PC-9 (cell line): ENCODE data around the gene PRCC. TPM values are rescaled to one million over a fixed set of nuclear protein-coding genes. Genes with fewer than 3 reads are reported as not detected.
A peak's percentile ranks its signal among the peaks of the same experiment; 100 is the strongest.

ENCODE experiments used
- BruUV-seq: library from RNA; stranded (reverse); fragments of 400-500 nt; replicated peaks from 2 replicates; lab custom pipeline; 2021; lab: Mats Ljungman, UMichigan
- CTCF ChIA-PET: fragments of 300-600 bp; sonication (Branson Sonifier 250); formaldehyde crosslinking; loops from one replicate; lab custom pipeline; 2022; ENCODE audit warnings: antibody characterized with exemption; lab: Charles Lee
- POLR2A ChIA-PET: fragments of 300-600 bp; sonication (Branson Sonifier 250); formaldehyde crosslinking; loops from one replicate; lab custom pipeline; 2022; ENCODE audit warnings: antibody characterized with exemption; ENCODE audit not compliant: unreplicated experiment; lab: Charles Lee
- DNase-seq, 2 experiments: peaks; one replicate each; pipeline versions ENCODE4 v3.0.0 to v3.0.0-alpha.2; 2015 to 2022; ENCODE audit warnings: mixed read lengths in 1 of 2
- H2AFZ ChIP-seq: fragments of 200-600 bp; sonication (generic); 2 replicates; pipeline ENCODE4 v1.8.1; 2017; ENCODE audit warnings: antibody characterized with exemption
- H3F3A ChIP-seq: fragments of 200-600 bp; sonication (generic); 2 replicates; pipeline ENCODE4 v1.8.1; 2017; ENCODE audit warnings: antibody characterized with exemption, mild to moderate bottlenecking, low read depth; ENCODE audit not compliant: insufficient read depth
- H3K27ac ChIP-seq: fragments of 200-600 bp; sonication (generic); 2 replicates; pipeline ENCODE4 v1.6.1; 2016; ENCODE audit warnings: mixed run types
- H3K27me3 ChIP-seq: fragments of 200-600 bp; sonication (generic); 2 replicates; pipeline ENCODE4 v1.6.1; 2016; ENCODE audit warnings: low read depth, mixed run types; ENCODE audit not compliant: insufficient read depth
- H3K36me3 ChIP-seq: fragments of 200-600 bp; sonication (generic); 2 replicates; pipeline ENCODE4 v1.6.1; 2016; ENCODE audit warnings: low read depth, mixed run types
- H3K4me1 ChIP-seq: fragments of 200-600 bp; sonication (generic); replicated peaks from 2 replicates; pipeline ENCODE4 v1.6.1; 2016; ENCODE audit warnings: mixed run types; ENCODE audit not compliant: insufficient read depth
- H3K4me2 ChIP-seq: fragments of 200-600 bp; sonication (generic); 2 replicates; pipeline ENCODE4 v1.6.1; 2017; ENCODE audit warnings: mixed run types
- H3K4me3 ChIP-seq: fragments of 200-600 bp; sonication (generic); 2 replicates; pipeline ENCODE4 v1.6.1; 2016; ENCODE audit warnings: mixed run types
- H3K79me2 ChIP-seq: fragments of 200-600 bp; sonication (generic); 2 replicates; pipeline ENCODE4 v1.6.1; 2017; ENCODE audit warnings: low read depth, mixed run types
- H3K9me2 ChIP-seq: fragments of 200-600 bp; sonication (generic); 2 replicates; pipeline ENCODE4 v1.8.1; 2017; ENCODE audit warnings: mild to moderate bottlenecking; ENCODE audit not compliant: insufficient read depth
- H3K9me3 ChIP-seq: fragments of 200-600 bp; sonication (generic); 2 replicates; pipeline ENCODE4 v1.8.1; 2016; ENCODE audit warnings: low read depth; ENCODE audit not compliant: insufficient read depth
- H4K20me1 ChIP-seq: fragments of 200-600 bp; sonication (generic); 2 replicates; pipeline ENCODE4 v1.8.1; 2017; ENCODE audit not compliant: insufficient read depth
- EZH2 ChIP-seq: fragments of 200-600 bp; sonication (generic); IDR thresholded peaks from 2 replicates; pipeline ENCODE4 v1.8.0; 2017; ENCODE audit warnings: antibody characterized with exemption, low read depth
- intact Hi-C: fragments of 100-400 bp; cut with micrococcal nuclease; formaldehyde crosslinking; loops from one replicate; pipeline ENCODE4 v1.10.0; 2022; ENCODE audit not compliant: unreplicated experiment
- total RNA-seq: library from RNA; stranded (reverse); gene quantifications from 2 replicates; pipeline ENCODE4 v1.2.3, GENCODE V29; 2021
- TF ChIP-seq, protein P1 (sequence below): fragments of 200-600 bp; sonication (generic); conservative IDR thresholded peaks from 2 replicates; pipeline ENCODE4 v1.6.1; 2017; ENCODE audit warnings: mixed run types, antibody characterized with exemption, mild to moderate bottlenecking, moderate library complexity

PRCC gene
- total RNA-seq, 1 experiment from 2014 or later: 56.6 TPM

DNA sequence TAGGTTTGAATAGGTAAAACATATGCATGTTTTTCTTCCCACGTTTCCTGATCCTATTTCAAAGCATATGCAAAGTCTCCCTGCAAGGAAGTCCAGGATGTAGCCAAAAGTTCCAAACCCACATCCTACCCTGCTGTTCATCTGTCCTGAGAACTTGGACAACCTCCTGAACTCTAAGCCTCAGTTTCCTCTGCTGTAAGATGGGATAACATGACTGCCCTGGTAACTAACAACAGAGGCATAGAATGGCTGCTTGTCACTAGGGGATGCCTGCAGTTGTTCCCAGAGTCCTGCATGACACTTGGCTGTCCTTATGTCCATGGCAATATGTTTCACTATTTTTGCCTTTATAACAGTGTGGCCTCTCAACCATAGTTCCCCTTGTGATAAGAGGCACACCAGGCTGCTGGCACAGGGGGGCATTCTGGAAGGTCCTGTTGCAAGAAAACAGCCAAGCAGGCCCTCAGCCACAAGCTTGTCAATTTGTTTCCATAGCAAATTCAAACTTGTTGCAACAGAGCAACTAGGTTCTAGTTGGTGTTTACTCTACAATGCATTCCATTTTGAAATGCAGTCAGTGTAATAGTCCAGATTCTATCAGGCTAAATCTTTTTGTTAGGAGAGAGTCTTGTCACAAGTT, 14.4 kb upstream of the PRCC start:
- Histone ChIP-seq H3K9me2 (no peaks in the 10 kb centered on the region), H3K36me3 (peaks cover 10% of the 10 kb centered on the region; the same call in 1 of the 2 replicates), H3K4me1 (peaks cover 14% of the 10 kb centered on the region), H3K4me3 (peak overlapping the region; percentile 95), H3K27me3 (no peaks in the 10 kb centered on the region), H3K79me2 (peaks cover 60% of the 10 kb centered on the region), H3K9me3 (no peaks in the 10 kb centered on the region), H3F3A (peaks cover 40% of the 10 kb centered on the region), H2AFZ (no peak overlapping the region), H3K4me2 (peak overlapping the region; percentile 94), H3K27ac (no peak overlapping the region), H4K20me1 (no peaks in the 10 kb centered on the region)
- ChIA-PET POLR2A (interaction anchor here (0.5 to 0.6 kb wide), 2 partner anchors 14 to 252 kb away, joined by 4 to 5 read pairs; partner anchors contain the start of gene MEF2D), CTCF (no interaction called here)
- peak in 1 of 2 experiments; percentile 61 for DNase-seq
- no TSS peak for BruUV-seq
- TF ChIP-seq EZH2: no peak
- TF ChIP-seq, protein P1, sequence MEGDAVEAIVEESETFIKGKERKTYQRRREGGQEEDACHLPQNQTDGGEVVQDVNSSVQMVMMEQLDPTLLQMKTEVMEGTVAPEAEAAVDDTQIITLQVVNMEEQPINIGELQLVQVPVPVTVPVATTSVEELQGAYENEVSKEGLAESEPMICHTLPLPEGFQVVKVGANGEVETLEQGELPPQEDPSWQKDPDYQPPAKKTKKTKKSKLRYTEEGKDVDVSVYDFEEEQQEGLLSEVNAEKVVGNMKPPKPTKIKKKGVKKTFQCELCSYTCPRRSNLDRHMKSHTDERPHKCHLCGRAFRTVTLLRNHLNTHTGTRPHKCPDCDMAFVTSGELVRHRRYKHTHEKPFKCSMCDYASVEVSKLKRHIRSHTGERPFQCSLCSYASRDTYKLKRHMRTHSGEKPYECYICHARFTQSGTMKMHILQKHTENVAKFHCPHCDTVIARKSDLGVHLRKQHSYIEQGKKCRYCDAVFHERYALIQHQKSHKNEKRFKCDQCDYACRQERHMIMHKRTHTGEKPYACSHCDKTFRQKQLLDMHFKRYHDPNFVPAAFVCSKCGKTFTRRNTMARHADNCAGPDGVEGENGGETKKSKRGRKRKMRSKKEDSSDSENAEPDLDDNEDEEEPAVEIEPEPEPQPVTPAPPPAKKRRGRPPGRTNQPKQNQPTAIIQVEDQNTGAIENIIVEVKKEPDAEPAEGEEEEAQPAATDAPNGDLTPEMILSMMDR: no peak
- intact Hi-C loops: no loop called here

DNA sequence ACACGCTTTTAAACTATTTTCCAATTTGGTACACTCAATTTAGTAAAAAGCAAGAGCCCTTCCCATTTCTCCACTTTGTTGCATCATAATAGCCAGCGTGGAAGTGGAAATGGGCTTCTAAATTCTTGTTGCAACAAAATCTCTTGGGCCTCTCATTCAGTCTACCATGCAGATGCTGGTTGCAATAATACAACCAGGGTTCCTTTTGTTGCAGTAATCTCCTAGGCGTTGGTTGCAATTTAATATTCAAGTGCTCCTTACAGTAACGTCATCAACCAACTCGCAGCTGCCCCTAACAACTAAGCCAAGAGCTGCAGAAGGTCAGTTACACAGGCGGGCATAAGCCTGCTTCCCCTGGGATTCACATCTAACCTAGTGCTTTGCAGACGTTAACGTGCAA, 13.1 kb upstream of the PRCC start:
- Histone ChIP-seq H3K9me2 (no peaks in the 10 kb centered on the region), H3K4me1 (peaks cover 10% of the 10 kb centered on the region), H2AFZ (no peak overlapping the region), H3K4me3 (no peak overlapping the region), H3K4me2 (no peak overlapping the region), H3K27me3 (no peaks in the 10 kb centered on the region), H3F3A (peaks cover 34% of the 10 kb centered on the region), H3K79me2 (peaks cover 48% of the 10 kb centered on the region), H3K36me3 (peaks cover 7% of the 10 kb centered on the region; the same call in 1 of the 2 replicates), H3K9me3 (no peaks in the 10 kb centered on the region), H4K20me1 (no peaks in the 10 kb centered on the region), H3K27ac (no peak overlapping the region)
- ChIA-PET CTCF (no interaction called here), POLR2A (no interaction called here)
- no TSS peak for BruUV-seq
- intact Hi-C loops: no loop called here
- TF ChIP-seq, protein P1: no peak
- TF ChIP-seq EZH2: no peak
- no peak for DNase-seq

DNA sequence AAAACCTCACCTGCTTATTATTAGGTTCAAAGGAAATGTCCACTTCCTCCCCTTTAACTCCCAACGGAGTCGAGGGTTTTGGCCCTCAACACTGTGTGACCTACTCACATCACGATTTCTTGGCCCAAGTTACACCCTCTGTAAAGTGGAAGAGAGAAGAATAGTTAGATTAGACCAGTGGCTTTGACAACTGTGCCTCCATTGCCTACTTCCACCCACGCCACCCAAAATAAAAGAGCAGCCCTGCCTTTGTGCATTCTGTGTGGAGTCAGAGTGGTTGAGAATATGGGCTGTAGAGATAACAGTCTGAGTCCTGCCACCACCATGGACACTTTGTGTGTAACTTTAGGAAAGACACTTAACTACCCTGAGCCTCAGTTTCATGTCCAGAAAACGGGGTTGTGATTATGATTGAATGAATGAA, 11.8 kb upstream of the PRCC start:
- no peak for TF ChIP-seq EZH2
- TF ChIP-seq, protein P1: no peak
- Histone ChIP-seq H4K20me1 (no peaks in the 10 kb centered on the region), H3K79me2 (peaks cover 34% of the 10 kb centered on the region), H3K4me3 (no peak overlapping the region), H3K27me3 (no peaks in the 10 kb centered on the region), H3F3A (peaks cover 26% of the 10 kb centered on the region; the same call in 1 of the 2 replicates), H3K36me3 (no peaks in the 10 kb centered on the region), H3K9me3 (no peaks in the 10 kb centered on the region), H3K4me1 (peaks cover 10% of the 10 kb centered on the region), H3K9me2 (no peaks in the 10 kb centered on the region), H2AFZ (no peak overlapping the region), H3K4me2 (no peak overlapping the region), H3K27ac (no peak overlapping the region)
- no TSS peak for BruUV-seq
- POLR2A ChIA-PET: no interaction called here
- intact Hi-C loops: no loop called here
- no peak for DNase-seq
- CTCF ChIA-PET: interaction anchor here (0.5 kb wide), 1 partner anchor 35 kb away, joined by 3 read pairs; no protein-coding TSS in a partner anchor
